ENCODE data around the gene BPHL.

GRCh38 chr6:3143158-3143557 lies 24.6 kb downstream of the BPHL start:
- TF ChIP-seq CTCF (IDR thresholded peaks at IDR 0.05) (no peak), POLR2A (IDR thresholded peaks at IDR 0.05) (no peak)

Data from testis (tissue), 2 donors.